HG02885 (cell line): ENCODE measurements around the gene ZNF175.

Experiments
- ATAC-seq: cut with Tn5 transposase; IDR thresholded peaks from one replicate; pipeline ENCODE4 v1.9.1; 2021; ENCODE audit warnings: mild to moderate bottlenecking; ENCODE audit not compliant: unreplicated experiment, poor library complexity

Gene ZNF175

DNA sequence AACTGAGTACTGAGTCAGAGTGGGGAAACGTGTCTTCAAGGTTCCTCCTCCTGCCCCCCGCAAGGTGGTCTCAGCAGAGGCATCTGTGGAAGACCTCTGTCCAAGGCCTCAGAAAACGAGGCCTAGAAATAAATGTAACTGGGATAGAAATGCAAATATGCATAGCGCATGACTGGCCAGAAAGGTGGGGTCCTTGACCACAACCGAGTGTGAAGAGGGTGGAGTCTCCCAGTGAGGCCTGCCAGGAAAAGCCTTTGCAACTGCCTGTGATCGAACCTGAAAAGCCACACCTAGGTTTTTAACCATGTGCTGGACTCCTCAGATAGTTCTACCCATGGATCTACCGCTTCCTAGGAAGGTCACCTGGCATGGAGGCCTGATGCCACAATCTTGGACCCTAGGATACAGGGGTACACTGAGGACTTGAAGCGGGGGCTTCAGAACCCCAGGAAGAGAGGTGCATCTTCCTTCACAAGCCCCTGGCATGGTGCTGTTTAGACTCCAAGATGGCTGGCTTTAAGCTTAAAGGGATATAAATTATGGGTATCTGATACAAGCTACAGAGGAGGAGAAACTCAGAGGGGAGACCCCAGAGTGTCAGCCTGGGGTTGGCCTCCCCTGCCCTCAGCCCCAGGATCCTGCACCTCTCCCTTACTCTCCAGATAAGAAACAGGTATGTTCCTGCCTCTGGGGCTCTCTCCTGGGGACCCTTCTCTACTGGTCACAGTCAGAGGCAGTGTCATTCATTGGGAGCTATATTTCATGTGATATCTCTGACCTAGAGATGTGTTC lies 21.4 kb upstream of the ZNF175 start:
- no peak for ATAC-seq

DNA sequence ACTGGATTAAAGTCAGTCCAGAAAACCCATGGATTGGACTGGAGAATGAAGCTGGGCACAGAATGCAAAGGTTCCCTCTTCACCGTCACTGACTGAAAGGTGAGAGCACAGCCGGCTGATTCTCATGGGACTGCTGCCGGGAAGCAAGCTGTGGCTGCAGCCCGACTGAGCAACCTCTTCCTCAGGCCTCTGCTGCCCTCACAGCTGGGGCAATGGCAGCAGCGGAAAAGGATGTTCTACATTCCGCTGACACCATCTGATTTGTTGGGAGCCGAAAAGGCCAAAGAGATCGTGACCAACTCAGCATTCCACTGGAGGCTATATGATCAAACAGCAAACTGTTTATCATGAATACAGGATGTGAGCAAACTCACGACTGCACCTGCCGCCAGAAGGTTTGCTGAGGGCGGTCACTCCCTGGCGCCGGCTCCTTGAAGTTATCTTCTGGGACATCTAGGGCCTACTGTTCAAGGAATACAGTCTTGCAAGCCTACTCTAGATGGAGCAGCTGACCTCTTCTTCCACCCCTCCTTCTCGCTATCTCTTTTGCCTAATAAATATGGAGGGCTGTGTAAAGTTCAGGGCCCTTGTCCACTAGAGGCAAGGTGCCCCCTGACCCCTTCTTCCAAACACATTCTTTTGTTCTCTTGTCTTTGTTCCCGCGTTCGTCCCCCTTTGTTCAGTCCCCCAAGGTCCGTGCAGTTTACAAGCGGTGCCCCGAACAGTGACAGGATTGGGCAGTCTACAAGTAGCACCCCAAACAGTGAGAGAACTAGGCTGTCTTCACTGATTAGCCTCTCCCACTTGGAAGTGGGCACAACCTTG lies 20.0 kb upstream of the ZNF175 start:
- no peak for ATAC-seq

DNA sequence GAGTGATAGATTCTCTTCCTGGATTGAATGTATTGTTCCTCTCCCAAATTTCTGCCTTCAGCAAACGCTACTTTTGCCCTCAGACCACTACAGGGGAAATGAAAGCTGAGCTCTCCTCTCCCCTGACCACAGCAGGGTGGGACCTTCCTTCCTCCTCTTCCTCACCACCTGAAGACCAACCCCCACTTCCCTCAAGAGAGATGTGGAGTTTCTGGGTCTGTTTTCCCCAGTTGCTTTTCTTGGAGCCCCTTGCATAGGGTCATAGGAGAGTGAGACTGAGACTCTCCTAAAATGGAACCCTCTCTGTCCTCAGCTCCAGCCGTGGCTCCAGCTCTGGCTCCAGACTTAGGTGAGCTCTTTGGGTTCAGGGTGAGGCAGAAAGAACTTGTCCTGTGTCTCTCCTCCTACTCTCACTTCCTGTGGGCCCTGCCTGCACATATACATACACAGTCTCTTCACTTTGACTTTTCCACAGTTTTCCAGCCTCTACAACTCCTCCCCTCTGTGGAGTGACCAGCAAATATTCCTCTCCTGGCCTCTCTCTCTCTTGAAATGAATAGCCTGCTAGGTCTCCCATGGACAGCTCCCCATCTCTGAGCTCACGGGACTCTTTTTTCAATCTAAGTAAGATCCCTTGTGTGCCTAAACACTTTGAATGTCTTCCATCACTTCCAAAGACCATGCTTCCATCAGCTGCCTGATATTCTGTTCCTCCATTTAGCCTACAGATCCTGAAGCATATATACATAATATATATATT lies 19.2 kb upstream of the ZNF175 start:
- no peak for ATAC-seq

DNA sequence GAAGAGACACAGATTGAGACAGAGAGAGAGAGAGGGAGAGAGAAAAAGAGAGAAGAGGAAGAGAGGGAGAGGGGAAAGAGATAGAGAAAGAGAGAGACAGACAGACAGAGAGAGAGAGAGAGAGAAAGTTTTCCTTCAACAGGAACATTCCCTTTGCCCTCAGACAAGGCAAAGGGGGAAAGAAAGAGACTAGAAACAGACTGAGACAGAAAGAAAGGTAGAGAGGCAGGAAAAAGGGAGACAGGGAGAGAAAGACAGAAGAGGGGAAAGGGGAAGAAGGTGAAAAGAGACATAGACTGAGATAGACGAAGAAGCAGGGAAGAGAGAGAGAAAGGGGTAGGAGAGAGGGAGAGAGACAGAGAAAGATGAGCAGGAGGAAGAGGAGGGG lies 18.5 kb upstream of the ZNF175 start:
- no peak for ATAC-seq

DNA sequence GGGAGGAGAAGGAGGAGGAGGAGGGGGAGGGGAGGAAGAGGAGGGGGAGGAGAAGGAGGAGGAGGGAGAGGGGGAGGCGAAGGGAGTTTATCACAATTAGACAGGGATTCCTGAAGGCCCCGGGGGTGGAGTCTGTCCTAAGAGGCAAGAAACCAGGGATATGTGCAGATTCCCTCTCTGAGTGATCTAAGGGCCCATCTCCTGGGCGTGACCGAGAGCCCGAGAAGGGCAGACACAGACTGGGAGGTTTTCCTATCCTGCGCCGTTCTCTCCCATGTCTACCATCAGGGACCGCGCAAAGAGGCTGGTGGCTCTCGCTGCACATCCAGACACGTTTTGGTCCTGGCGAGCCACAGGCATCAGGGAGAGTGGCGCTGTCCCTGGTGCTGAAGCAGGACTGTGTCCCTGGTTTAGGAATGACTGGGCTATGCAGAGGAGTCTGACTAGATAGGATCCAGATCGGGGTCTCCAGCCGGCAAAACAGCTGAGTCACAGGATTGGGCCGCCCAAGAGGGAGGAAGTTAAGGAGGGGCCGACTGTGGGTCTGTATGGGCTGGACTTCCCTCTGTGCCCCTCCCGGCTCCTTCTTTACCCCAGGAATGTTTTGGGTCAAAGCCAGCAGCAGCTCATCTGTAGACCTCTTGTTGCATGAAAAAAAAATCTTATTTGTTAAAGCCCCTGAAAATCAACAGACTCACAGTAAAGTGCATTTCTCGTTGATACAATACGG lies 17.9 kb upstream of the ZNF175 start:
- ATAC-seq = no peak

DNA sequence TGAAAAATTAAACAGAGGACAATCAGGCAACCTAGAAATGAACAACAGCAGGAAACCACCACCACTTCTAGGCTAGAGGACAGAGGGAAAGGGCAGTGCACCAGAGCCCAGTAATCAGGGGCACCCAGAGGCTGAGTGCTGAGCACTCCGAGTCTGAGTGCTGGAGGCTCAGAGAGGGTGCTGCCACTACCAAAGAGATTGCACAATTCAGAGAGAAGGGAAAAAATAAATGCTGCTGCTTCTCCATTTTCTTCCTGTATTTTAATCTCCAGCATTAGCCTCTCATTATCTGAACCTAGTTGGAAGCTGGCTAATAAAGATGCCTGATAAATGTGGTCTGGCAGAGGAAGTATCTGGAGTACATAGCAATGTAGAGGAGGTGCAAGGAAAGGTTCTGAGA lies 11.8 kb upstream of the ZNF175 start:
- no peak for ATAC-seq

DNA sequence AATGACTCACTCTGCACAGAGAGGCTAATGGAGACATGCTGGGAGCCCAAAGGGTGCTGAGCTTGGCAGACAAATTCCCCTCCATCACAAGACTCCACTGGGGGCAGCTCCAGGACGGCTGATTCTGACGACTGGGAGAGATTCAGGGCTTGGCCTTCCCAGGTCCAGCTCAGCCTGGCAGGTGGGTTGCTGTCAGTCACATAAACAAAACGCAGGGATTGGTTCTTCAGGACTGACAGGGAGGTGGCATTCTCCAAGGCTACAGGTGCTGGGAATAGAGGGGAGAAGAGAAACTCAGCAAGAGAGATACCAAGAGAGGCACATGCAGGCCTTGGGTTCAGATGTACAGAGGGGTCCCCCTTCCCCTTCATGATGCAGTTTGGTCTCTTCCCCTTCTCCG lies 10.7 kb upstream of the ZNF175 start:
- no peak for ATAC-seq

DNA sequence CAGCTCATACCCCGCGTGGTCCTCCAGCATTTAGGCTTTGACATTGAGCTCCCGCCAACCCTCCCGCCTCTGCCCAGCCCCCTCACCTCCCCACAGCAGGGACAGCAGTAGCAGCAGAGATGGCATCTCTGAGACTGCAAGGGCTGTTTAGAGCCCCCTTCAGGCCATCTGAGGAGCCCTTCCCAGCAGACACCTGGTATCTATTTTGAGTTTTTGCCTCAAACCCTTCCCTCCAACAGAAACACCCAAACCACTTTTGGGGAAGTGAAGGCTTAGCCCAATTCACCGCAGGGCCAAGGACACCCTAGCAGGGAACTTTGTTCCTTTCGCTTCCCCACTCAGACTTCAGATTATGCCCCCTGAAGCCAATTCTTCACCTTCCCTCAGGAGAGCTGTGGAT lies 6.3 kb upstream of the ZNF175 start:
- ATAC-seq = no peak

DNA sequence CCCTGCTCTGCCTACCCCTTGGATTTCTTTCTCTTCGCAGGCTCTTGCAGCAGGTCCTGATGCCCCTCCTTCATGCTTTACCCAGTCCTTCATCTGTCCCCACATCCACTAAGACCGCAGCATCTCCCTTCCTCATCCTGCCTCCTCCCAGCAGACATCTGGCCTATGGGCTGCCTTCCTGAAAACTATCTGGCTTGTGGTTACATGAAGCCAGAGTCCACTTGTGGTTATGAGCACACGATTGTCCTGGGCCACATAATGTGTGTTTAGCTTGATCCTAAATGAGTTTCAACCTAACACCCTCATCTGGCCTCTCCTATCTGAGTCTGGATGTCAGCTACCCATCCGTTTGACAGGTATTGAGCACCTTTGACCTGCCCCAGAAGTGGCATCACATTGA lies 5.5 kb upstream of the ZNF175 start:
- ATAC-seq = no peak

DNA sequence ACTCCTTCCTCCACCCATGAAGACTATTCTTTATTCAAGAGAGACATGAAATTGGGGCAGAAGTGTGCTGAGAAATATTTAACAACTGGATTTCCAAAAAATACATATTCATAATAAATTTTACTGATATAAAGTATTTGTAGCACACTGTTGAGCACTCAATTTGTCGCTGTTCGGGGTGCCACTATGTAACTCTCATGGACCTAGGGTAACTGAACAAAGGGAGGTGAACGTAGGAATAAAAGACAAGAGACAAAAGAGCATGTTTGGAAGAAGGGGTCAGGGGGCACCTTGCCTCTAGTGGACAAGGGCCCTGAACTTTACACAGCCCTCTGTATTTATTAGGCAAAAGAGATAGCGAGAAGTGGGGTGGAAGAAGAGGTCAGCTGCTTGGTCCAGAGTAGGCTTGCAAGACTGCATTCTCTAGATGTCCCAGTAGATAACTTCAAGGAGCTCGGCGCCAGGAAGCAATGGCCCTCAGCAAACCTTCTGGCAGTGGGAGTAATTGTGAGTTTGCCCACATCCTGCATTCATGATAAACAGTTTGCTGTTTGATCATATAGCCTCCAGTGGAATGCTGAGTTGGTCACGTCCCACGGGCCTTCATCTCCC lies 4.5 kb upstream of the ZNF175 start:
- no peak for ATAC-seq

DNA sequence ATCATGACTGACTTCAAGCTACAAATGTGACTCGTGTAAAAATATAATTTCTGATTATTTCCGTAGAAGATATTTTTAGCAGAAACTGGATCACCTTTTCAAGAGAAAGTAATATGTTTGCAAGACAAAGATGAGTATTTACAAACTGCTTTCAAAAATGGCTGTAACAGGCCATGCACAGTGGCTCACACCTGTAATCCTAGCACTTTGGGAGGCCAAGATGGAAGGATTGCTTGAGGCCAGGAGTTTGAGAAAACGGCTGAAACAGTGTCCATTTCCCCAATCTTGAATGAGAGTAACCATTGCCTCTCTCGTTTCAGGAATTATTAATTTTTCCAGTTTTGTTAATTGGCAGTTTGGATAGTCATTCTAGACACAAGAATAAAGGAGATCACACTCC lies 3.5 kb upstream of the ZNF175 start:
- ATAC-seq = no peak

DNA sequence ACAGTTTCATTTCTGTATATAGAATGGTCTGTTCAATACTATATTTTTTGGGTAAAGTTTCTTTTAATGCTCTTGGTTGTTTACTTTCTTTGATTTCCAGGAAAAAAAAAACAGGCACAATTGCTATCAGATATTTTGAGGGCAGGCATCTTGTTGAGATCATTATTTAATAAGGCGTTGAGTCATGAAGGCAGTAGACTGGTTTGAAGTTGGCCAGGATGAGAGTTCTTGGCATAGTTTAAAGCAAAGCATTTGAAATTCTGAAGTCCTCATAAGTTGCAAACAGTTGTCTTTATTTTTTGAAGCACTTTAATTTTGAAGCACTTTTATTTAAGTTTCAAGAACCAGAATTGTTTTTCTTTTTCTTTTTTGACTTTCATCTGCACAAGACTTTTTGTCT lies 2.6 kb upstream of the ZNF175 start:
- no peak for ATAC-seq

DNA sequence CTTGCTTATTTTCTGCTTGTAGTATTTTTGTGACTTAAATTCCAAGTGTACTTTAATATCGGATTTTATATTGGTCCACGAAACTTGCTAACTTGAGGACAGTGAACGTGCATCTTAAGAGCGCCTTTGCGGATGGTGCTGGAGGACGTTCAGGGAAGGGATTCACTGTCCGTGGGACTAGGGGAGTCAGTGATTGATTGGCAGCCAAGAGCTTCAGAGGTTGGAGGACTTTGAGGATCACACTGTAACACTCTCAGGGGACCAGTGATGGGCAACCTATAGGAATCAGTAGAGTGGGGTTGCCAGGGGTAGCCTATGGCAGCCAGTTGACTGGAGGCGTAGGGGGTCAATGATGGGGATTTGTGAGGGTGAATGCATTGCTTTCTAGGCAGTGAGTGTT lies 516 bp downstream of the ZNF175 start:
- no peak for ATAC-seq

DNA sequence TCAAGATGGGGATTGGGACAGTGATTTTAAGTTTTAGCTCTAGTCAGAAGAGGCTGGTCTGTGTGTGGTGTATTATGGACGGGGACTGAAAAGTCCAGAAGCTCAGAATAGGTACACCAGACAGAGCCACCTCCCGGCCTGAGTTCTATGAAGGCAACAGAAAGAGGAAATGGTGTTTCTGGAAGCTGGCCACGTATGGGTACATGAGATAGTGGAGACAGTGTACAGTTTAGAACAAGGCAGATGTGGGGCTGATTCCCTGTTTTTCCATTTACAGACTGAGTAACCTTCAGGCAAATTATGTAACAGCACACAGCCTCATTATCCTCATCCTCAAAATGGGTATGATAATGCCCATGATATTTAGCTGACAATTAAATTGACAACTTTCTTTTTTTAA lies 1.3 kb downstream of the ZNF175 start:
- no peak for ATAC-seq

DNA sequence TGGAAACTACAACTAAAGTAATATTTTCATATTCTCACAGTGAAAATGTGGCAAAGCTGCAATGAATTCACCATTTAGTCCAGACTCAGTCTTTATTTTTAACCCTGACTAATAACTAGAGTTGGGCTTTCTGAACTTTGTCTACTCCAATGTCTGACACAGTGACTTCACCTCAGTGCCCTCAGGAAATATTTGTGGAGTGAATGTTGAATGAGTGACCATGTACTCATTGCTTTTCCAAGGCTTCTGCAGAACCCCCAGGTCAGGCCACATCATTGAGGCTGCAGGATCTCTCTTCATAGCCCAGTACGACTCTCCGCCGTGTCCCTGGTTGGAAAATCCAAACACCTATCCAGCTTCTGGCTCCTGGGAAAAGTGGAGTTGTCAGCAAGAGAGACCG lies 1.8 kb downstream of the ZNF175 start:
- ATAC-seq = no peak

DNA sequence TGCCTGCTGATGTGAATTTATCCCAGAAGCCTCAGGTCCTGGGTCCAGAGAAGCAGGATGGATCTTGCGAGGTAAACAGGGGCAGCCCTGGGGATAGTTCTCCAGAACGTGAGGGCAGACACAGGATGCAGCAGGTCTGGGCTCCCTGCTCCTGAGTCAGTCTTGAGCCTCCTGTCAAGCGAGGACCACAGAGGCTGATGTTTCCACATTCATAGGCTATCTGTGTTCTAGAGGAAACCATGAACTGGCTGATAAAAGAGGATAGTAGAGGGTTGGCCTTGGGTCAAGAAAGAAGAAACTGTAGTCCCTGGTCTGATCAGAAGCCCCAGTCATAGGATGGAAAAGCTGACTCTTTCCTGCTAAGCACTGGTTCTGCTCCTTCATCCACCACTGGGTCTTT lies 2.2 kb downstream of the ZNF175 start:
- no peak for ATAC-seq

DNA sequence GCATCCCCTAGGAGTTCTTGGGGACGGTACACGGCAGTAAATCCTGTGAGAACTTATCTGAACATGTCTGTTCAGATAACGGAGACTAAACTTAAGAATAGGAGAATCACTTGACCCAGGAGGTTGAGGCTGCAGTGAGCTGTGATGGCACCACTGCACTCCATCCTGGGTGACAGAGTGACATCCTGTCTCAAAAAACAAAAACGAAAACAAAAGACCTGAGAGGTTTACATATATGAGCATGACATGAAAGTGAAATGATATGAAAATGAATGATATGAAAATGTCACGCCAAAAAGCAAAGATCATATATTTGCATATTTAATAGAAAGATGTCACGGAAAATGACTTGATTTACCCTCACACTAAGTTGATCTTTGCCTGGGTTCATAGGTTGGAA lies 5.8 kb downstream of the ZNF175 start:
- ATAC-seq = no peak

DNA sequence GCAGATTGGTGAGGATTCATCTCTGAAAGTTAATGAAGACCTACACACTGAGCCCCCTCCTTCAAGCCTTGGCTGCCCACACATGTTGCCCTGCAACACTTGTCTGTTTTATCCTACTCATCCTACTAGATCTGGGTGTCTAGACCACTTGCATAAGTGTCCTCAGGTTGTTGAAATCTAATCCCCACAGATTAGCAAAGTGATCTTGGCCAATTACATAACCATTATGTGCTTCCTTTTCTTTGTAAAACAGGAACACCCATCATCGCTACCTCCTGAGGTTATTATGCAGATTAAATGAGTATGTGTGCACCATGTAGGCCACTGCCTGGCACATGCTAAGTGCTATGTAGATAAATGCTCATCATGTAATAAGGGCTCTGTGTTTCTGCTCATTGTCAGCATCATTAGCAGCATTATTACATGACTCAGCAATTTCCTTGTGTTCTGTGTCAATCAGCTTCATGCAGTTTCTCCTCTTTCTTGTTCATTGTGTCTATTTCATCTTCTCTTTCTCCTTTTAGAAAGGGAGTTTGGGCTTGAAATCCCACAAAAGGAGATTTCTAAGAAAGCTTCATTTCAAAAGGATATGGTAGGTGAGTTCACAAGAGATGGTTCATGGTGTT lies 15.1 kb downstream of the ZNF175 start:
- no peak for ATAC-seq

DNA sequence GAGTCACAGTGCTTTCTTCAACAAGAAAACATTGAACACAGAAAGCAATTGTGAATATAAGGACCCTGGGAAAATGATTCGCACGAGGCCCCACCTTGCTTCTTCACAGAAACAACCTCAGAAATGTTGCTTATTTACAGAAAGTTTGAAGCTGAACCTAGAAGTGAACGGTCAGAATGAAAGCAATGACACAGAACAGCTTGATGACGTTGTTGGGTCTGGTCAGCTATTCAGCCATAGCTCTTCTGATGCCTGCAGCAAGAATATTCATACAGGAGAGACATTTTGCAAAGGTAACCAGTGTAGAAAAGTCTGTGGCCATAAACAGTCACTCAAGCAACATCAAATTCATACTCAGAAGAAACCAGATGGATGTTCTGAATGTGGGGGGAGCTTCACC lies 15.7 kb downstream of the ZNF175 start:
- no peak for ATAC-seq
